ENCODE data around the gene FXYD3. TPM values are rescaled to one million over a fixed set of nuclear protein-coding genes. Genes with fewer than 3 reads are reported as not detected.

Gene FXYD3
- total and polyA plus RNA-seq, 2 of the 13 experiments (the other 11 are each of a cell fraction or from before 2014, with no cell fraction given), result 4.9 TPM; not detected in 1

DNA sequence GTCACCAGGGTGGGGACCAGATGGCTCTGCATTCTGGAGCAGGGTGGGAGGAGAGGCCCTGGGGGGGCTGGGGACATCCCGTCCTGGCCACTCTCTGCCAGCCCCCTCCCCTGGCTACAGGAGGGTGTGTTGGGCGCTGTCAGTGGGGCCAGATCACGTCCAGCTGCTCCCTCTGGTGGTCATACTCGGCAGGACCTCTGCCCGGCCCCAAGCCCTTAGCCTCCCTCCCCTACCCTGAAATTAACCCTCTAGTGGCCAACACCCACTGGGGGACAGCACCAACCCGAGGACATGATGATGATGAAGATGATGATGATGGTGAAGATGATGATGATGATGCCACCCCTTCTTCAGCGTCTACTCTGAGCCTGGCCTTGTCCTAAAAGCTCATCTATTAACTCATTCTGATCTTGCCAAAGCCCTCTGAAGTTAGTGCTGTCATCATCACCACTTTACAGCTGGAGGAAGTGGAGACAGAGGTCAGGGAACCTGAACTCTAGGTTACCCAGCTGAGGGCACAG, 19.8 kb downstream of the FXYD3 start (continued):
- TF ChIP-seq ATF4 (CRISPR knock-in tag; IDR thresholded peaks at IDR 0.05), result no peak
- TF ChIP-seq NFE2L1 (CRISPR knock-in tag; IDR thresholded peaks at IDR 0.05; ENCODE audit: borderline replicate concordance), result no peak
- no peak for TF ChIP-seq ZNF484 (CRISPR knock-in tag; IDR thresholded peaks at IDR 0.05; ENCODE audit: borderline replicate concordance, low read depth)
- TF ChIP-seq ZNF354B (CRISPR knock-in tag; IDR thresholded peaks at IDR 0.05), result no peak
- no peak for TF ChIP-seq ZBTB21 (CRISPR knock-in tag; IDR thresholded peaks at IDR 0.05)
- no peak for TF ChIP-seq HOXA7 (CRISPR knock-in tag; IDR thresholded peaks at IDR 0.05)
- TF ChIP-seq KDM6A (CRISPR knock-in tag; IDR thresholded peaks at IDR 0.05; ENCODE audit: low read depth), result 0 out of 2 replicates have a peak, but pooled peaks have one; percentile 21
- TF ChIP-seq ZNF652 (CRISPR knock-in tag; IDR thresholded peaks at IDR 0.05; ENCODE audit: borderline replicate concordance, low read depth), result peak; percentile 100
- TF ChIP-seq LCORL (IDR thresholded peaks at IDR 0.05), result no peak
- peak; percentile 80 for TF ChIP-seq LCORL (CRISPR knock-in tag; IDR thresholded peaks at IDR 0.05)
- TF ChIP-seq, protein P1, sequence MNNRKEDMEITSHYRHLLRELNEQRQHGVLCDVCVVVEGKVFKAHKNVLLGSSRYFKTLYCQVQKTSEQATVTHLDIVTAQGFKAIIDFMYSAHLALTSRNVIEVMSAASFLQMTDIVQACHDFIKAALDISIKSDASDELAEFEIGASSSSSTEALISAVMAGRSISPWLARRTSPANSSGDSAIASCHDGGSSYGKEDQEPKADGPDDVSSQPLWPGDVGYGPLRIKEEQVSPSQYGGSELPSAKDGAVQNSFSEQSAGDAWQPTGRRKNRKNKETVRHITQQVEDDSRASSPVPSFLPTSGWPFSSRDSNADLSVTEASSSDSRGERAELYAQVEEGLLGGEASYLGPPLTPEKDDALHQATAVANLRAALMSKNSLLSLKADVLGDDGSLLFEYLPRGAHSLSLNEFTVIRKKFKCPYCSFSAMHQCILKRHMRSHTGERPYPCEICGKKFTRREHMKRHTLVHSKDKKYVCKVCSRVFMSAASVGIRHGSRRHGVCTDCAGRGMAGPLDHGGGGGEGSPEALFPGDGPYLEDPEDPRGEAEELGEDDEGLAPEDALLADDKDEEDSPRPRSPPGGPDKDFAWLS (CRISPR knock-in tag; IDR thresholded peaks at IDR 0.05; ENCODE audit: borderline replicate concordance), result no peak
- no peak for TF ChIP-seq REPIN1 (CRISPR knock-in tag; IDR thresholded peaks at IDR 0.05; ENCODE audit: borderline replicate concordance, low read depth)
- no peak for TF ChIP-seq NKX3-1 (CRISPR knock-in tag; IDR thresholded peaks at IDR 0.05)
- peak; percentile 78; the same call in 1 of the 2 replicates for TF ChIP-seq HIC2 (CRISPR knock-in tag; IDR thresholded peaks at IDR 0.05; ENCODE audit: low read depth)
- TF ChIP-seq TSC22D2 (CRISPR knock-in tag; IDR thresholded peaks at IDR 0.05; ENCODE audit: borderline replicate concordance), result no peak
- no peak for TF ChIP-seq BCLAF1 (IDR thresholded peaks at IDR 0.05)
- no peak for TF ChIP-seq SIX4 (CRISPR knock-in tag; IDR thresholded peaks at IDR 0.05)
- peak; percentile 47; the same call in 1 of the 2 replicates for TF ChIP-seq POGZ (CRISPR knock-in tag; IDR thresholded peaks at IDR 0.05)
- no peak for TF ChIP-seq BATF2 (CRISPR knock-in tag; IDR thresholded peaks at IDR 0.05)
- TF ChIP-seq HNRNPUL1 (IDR thresholded peaks at IDR 0.05; ENCODE audit: low read depth, low read length), result no peak
- TF ChIP-seq ZNF878 (CRISPR knock-in tag; IDR thresholded peaks at IDR 0.05), result peak; percentile 36; the same call in 1 of the 2 replicates
